Stimulated activated CD4-positive, alpha-beta T cell treated with anti-CD3 and anti-CD28 coated beads, Interleukin-12 subunit alpha, Interleukin-12 subunit beta, amount 100 ng/mL, for 48 hours (primary cell): ENCODE measurements around the gene CMTM2.
"Not testable (repeated sequence)": the region's sequence is repeated elsewhere in the genome, so short reads cannot be mapped to it uniquely, and the experiment has no call there.

Experiments
- DNase-seq, 3 donors: peaks; one replicate each; pipeline ENCODE4 v3.0.0-alpha.2; 2020; ENCODE audit warnings: low read depth in 2 of 3, low spot score in 1 of 3

The CMTM2 gene

GRCh38 chr16:66581246-66581952 is 2.1 kb downstream of the CMTM2 start:
- DNase-seq = no peak

DNA sequence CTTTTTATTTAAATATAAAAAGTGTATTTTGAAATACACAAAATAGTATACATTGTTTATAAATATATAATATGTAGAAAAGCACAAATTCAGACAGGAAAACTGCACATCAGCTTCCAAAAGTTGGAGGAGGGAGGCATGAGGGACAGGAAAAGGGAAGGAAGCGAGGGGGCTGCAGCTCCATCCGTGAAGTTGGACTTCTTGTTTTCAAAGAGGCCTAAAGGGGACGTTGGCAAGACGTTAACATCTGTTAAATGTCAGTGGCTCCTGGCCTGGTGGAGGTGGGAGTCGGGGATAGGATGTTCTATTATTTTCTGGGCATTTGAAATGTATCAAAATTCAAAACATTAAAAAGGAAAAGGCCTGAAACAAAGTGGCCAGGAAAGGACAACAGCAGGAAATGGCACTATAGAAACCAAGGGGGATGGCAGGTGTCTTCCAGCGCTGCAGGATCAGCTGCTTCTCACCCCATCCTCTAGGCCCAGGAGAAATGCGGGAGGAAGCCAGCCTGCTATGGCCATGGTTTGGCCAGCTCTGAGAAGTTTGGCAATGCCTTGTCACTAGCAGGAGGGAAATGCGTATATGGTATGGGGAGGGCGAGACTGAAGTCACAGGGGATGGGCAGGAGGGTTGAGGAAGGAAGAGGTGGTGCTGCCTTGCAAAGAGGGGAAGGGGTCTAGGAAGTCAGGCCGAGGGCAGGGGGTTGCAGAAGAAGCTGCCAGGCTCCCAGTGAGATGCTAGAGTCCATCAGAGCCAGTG is 6.4 kb downstream of the CMTM2 start:
- no peak for DNase-seq

DNA sequence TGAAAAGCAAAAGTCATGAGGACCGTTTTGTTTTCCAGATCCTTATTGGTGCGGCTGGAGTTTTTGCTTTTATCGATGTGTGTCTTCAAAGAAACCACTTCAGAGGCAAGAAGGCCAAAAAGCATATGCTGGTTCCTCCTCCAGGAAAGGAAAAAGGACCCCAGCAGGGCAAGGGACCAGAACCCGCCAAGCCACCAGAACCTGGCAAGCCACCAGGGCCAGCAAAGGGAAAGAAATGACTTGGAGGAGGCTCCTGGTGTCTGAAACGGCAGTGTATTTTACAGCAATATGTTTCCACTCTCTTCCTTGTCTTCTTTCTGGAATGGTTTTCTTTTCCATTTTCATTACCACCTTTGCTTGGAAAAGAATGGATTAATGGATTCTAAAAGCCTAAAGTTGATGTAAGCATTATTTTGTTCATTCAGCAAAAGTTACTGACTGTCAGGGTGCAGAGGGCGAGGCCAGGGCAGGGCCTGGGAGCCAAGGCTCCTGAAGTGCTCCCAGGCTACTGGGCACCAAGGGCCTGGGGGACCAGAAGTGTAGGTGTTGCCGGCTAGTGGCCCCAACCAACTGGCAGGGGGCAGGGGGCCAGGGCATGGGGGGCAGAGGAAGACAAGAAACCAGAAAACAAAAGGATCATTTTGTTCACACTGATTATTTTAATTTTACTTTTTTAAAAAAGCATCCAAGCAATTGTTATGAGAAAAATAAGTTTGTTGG is 8.8 kb downstream of the CMTM2 start:
- DNase-seq = no peak

GRCh38 chr16:66588981-66589713 is 9.9 kb downstream of the CMTM2 start:
- DNase-seq = peak; percentile 44 to 56 (median 50)

- DNase-seq = no peak
These were observed 11.1 kb downstream of the CMTM2 start for GRCh38 chr16:66590322-66590721.

- DNase-seq = no peak
These were observed 11.8 kb downstream of the CMTM2 start for GRCh38 chr16:66591018-66591417.

DNA sequence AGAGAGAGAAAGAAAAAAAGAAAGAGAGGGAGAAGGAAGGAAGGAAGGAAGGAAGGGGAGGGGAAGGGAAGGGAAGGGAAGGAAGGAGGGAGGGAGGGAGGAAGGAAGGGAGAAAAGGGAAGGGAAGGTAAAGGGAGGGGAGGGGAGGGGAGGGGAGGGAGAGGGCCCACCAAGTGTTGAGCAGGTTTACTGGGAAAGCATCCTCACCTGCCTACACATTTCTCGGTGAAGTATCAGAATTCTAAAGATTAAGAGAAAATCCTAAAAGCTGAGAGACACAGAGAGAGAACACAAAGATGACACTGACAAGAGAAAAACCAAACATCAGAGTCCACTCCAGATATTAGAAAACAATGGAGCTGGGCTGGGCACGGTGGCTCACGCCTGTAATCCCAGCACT is 13.0 kb downstream of the CMTM2 start:
- no peak for DNase-seq

DNA sequence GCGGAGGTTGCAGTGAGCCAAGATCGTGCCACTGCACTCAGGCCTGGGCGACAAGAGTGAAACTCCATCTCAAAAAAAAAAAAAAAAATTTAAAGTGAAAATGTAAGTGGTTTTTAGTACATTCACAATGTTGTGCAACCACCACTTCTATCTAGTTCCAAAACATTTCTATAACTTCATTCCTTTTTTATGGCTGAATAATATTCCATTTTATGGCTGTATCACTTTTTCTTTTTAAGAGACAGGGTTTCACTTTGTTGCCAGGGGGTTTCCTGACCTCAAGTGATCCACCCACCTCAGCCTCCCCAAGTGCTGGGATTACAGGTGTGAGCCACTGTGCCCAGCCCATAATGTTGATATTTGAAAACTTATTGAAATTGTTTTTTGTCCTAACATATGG is 13.6 kb downstream of the CMTM2 start:
- no peak for DNase-seq

- DNase-seq = no peak
These were observed 15.5 kb downstream of the CMTM2 start for GRCh38 chr16:66594739-66595138.

GRCh38 chr16:66596559-66596958 is 17.3 kb downstream of the CMTM2 start:
- DNase-seq = not testable (repeated sequence)

DNA sequence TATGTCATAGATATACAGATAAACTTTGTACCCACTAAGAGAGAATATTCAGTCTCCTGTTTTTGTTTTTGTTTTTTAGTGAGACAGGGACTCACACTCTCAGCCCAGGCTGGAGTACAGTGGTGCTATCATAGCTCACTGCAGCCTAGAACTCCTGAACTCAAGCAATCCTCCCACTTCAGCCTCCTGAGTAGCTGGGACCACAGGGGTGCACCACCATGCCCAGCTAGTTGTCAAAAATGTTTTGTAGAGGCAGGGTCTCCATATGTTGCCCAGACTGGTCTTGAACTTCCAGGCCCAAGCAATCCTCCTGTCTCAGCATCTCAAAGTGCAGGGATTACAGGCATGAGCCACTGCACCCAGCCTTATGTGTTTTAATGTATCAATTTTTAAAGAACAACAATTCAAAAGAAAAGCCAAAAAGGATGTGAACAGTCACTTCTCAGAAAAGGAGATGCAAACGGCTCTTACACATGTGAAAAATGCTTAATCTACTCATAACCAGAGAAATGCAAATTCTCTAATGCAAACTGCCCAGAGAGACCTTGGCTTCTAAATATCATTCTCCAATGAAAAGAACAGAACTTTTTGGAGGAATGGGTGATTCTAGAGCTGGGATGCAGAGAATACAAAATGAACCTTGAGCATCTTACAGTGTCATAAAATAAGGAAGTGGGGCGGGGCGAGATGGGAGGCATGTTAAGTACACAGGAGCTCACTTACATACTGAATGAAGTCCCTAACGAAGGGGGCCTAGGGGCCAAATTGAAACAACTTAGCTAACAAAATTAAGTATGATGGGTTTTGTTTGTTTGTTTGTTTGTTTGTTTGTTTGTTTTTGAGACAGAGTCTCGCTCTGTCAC is 18.0 kb downstream of the CMTM2 start:
- no peak for DNase-seq

GRCh38 chr16:66598111-66598510 is 18.8 kb downstream of the CMTM2 start:
- no peak for DNase-seq

DNA sequence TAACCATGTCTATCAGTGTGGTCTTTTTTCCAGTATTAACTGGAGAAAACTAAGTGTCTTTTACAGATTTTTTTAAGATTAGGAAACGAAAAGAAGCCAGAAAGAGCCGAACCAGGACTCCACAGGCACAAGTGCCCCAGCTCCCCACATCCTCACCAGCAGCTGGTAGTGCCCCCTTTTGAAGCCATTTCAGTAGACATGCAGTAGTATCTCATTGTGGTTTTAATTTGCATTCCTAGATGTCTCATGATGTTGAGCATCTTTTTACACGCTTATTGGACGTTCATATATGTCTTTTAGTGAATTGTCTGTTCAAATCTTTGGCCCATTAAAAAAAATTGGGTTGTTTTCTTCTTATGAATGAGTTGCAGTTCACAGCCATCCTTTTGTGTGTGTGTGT is 20.5 kb downstream of the CMTM2 start:
- no peak for DNase-seq

GRCh38 chr16:66600477-66600876 is 21.2 kb downstream of the CMTM2 start:
- no peak for DNase-seq

DNA sequence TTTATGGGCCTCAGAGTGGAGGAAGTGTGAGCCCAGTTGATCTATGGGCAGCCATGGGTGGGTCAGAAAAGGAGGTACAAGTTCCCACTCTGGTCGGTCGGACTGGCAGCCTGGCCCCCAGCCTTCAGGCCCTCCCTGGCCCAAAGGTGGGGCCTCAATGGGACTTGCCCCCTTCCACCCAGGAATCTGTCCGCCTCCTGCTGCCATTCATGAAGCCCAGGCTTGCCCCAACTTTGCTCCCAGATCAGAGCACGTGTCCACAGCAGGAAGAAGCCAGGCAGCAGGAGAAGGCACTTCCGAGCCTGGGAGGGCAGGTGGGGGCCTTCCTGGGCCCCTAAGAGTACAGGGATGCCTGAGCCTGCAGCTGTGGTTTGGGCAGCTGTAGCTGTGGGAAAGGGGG is 22.2 kb downstream of the CMTM2 start:
- DNase-seq = no peak

DNA sequence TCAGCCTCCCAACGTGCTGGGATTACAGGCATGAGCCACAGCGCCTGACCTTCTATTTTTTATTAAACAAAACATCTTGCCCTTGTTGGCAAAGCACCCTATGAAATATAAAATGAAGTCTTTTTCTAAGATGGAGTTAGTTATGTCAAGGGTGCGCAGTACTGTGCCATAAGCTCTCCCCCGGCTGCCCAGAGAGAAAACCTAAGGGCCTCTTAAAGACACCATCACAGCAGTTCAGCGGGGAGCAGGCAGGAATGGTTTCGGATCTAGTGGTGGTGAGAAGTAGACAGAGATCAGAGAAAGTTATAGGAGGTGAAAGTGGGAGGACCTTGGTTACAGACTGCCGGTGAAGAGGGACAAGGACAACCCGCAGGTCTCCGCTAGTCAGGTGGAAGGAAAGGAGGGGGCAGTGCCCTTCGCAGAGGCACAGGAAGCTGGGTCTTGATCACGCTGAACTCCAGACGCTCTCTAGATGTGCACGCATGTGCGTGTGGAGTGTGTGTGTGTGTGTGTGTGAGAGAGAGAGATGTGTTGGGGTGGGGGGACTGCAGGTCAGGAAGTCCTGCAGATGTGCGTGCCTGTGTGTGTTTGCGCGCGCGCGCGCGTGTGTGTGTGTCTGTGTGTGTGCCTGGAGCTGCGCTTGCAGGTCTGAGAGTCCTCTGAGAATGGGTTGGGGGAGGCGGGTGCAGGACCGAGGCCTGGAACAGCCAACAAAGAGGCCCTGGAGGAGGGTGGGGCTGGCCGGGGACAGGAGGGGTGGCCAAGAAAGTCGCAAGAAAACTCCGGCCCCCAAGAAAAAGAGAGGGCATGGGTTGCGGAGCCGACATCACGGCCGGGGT is 24.5 kb downstream of the CMTM2 start:
- DNase-seq = peak; percentile 45 to 51 (median 47)

DNA sequence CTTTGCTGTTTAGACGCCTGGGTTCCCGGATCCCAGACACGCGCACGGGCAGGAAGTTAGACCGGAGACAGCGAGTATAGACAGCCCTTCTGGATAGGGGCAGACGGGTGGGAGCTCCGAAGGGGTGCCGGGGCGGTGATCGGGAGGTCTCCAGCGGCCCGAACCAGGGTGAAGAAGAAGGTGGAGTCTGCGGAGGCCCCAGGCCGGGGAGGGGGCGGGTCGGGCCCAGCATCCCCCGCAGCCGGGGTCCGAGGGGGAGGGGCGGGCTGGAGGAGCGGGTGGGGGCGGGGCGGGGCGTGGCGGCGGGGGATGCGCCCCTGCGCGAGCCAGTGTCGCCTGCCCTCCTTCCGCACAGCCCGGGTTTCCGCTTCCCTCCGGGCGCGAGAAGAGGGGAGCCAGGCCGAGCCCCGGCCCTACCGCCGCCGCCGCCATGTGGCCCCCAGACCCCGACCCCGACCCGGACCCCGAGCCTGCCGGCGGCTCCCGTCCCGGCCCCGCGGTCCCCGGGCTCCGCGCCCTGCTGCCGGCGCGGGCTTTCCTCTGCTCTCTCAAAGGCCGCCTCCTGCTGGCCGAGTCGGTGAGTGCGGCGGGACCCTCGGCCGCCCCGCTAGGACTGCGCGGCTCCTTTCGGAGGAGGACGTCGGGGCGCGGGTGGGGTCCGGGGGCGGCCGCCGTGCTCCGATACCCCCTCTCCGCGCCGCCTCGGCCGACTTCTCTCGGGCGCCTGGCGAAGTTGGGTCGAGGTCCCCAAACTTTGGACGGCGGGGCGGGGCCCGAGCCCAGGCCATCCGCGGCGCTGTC is 25.3 kb downstream of the CMTM2 start, which contains the start of gene CMTM3:
Gene CMTM3 (plus strand): TSS at position 329 of the 801 bp plus-strand sequence. CDS start 102 bp downstream, at position 431.
- DNase-seq = peak; percentile 40 to 76 (median 71)

DNA sequence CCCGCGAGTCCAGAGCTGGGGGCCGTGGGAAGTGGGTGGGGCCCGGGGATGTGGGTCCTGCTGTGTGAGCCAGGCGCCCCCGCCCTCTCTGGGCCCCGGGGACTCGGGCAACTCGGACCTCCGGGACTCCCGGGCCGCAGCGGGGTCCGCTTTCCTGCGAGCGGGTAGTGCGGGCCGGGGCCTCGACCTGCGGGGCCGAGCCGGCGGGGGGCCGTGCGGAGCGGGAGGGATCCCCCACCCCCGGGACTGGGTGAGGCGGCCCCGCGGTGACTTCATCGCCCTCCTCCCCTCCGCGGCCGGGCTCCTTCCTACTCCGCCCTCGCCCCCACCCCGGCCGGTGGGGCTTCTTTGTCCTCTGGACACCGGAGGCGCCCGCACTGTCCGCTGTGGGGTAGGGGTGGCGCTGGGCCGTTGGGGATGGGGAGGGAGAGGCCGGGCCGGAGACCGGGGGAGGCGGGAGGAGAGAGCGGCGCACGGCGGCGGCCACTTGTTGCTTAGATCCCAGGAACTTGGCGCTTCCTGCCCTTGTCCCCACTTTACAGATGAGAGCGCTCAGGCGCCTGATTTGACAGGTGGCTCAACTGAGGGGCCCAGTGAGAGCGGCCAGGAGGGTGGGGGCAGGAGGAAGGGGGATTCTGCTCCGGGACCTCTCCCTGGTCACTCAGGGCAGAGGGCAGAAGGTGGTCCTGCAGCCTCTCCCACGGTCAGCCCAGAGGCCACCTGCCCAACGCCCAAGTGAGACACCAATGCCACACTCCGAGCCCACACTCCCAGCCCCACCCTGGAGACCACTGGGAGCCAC is 26.1 kb downstream of the CMTM2 start:
- no peak for DNase-seq
